Measurements from ENCODE around the gene SFT2D1.

SFT2D1 gene

DNA sequence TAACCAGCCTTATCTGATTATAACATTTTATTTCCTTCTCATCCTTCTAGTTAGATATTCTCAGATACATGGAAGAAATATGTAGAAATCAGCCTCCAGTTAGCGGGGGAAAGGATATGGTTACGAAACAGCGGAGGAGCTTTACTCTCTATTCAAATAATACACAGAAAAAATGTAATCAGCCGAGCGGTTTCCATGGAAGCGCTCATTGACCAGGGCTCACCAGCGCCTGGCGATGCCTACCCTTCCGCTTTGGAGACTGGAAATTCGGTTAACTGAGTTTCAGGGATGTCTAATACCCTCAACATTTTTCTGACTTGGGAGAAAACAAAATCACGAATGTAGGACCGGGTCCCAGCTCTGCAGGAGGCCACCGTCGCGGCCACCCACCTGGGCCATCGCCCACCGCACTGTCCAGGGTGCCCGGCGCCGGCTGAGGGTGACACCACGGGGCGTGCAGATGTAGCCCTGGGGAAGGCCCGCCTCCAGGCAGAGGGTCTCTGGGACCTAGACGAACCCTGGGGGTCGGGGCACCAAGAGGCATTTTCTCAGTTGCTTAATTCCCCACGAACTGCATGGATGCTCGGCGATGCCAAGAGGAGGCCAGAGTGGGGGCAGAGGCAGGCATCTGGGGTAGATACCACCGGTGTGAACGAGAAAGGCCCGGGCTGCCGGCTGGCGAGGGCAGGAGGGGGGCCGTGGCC, 35.8 kb downstream of the SFT2D1 start:
- DNase-seq, result no peak

DNA sequence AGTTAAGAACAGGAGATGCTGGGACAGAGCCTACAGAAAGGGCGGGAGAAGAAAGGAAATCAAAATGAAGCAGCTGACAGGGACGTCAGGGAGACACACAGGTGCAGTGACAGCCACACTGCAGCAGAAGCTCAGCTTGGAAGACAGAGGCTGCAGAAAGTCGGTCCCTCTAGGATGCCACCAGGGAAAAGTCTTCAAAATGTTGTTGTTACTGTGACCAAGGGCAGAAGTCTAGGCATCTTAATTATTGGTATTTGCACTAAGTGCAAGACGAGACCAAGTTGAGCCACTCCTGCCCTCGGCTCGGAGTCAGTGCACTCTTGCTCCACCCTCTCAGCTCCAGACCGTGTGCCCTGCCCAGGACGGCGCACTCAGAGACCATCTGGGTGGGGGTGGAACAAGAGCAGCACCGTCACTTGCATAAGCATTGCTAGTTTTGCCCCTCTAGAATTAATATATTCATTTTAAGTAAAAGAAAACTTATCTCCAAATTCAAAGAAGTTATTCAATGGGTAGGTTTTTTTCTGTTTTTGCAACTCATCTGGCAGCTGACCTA, 36.7 kb downstream of the SFT2D1 start:
- no peak for DNase-seq

DNA sequence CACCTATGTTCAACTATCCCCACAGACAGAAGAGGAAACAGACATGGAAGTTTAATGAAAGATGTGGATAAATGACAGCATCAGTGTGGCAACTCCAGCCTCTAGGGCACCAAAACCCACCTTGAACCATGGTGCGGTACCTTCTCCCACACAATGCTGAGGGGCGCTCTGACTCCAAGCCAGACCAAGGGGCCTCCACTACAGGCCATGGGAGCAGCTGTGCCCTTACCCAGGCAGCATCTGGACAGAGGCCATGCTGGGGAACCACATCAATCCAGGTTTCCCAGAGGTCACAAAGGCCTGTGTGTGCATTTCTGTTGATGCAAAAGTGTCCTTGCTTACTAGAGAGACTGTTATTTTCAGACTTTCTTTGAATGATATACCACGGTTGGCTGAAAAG, 38.2 kb downstream of the SFT2D1 start:
- no peak for DNase-seq

DNA sequence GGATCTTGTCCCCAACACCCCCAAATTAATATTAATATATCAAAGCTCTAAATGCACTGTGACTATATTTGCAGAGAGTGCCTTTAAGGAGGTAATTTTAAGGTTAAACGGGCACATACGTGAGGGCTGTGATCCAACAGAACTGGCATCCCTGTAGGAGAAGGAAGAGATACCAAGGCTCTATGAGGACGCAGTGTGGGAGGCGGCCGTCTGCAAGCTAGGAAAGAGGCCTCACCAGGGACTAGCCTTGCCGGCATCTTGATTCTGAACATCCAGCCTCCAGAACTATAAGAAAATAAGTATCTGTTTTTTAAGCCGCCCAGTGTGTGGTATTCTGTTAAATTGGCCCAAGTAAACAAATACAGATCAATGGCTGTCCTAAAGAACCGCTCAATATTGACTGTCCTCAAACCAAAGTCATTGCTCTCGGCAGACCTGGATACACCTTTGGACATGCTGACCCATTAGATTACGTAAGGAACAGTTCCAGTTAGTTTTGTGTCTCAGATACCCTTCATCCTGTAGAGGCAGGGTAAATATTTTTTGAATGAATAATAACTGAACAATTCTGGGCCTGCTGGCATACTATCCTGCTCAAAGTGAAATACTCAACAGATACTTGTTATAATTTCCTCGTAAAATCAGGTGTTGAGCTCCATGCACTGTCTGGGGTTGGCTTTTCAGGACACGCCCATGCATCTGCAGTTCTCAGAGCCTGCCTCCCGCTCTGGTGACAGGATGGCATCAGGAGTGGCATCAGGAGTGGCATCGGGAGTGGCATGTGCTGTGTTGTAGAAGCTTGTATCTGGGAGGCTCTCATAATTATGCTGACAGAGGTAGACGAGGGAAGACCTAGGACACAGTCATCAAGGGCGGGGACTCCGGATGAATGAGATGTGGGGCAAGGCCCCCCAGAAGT, 40.5 kb downstream of the SFT2D1 start:
- DNase-seq, result no peak

DNA sequence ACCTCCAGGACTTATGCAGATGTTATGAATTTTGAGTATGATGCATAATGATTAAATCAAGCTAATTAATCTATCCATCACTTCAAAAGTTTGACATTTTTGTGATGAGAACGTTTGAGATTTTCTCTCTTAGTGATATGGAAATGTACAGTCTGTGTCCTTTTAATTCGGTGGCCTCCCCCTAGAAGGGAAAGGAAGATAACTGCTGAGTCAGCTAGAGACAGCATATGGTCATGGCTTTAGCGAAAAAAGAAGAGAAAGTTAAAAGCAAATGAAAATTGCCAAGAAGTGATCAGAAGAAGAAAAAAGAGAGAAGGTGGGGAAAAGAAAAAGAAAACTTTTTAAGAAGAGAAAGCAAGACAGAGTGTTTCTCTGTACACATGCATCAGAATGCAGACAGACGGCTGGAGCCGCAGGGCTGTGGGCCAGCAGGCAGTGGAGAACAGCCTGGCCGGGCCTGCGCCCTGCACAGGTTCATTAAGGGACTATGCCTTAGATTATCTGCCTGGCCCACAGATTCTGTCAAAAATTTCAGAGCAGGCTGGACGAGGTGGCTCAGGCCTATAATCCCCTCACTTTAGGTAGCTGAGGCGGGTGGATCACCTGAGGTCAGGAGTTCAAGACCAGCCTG, 41.9 kb downstream of the SFT2D1 start:
- no peak for DNase-seq

DNA sequence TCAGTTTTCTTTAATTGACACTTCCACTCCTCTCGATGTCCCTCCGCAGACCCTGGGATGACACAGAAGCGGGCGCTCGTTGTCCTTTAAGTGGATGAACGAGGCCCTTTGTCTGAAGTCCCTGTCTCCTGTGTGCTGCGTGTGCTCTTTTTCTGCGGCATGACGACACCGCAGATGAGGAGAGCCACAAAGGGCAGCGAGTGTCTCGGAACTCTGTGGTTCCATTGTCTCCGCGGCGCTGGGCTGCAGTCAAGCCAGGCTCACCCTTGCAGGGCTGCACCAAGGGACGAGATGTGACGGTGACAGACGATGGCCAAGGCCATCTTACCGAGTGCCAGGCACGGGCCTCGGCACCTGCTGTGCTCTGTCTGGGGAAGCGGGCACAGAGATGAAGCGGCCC, 44.7 kb downstream of the SFT2D1 start:
- DNase-seq, result no peak

DNA sequence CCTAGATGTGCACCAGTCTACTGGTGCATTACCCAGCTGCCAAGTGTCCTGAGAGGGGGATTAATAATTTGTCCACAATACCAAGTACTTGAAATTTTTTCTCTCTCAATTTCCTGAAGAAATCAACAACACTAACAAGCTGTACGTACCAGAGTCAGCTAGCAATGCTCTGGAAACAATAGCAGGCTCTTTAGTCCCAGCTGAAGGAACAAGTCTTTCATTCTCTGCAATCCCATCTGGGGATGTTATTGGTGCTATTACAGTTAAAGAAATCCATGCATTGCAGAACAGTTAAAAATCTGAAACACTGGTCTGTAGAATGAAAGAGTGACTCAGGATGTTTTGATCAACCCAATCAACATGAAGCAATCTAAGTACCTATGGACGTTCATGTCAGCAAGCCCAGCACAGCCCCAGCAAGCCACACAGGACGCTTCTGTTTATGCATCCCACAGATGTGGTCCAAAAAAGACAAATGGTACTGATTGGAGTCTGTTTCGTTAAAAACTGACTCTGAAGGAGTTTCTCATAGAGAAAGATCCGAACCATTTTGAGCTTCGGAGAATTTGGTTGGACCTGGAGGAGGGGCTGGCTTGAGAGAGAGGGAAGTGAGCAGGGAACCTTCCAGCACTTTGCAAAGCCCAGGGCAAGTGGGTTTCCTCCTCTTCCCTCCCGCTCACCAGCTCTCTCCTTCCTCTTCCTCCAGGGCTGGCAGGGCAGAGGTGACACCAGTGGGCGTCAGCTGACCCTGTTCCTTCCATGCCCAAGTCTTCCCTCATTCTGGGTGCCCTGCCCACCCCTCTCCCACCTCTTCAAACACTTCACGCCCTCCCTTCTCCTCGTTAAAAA, 46.1 kb downstream of the SFT2D1 start:
- no peak for DNase-seq

DNA sequence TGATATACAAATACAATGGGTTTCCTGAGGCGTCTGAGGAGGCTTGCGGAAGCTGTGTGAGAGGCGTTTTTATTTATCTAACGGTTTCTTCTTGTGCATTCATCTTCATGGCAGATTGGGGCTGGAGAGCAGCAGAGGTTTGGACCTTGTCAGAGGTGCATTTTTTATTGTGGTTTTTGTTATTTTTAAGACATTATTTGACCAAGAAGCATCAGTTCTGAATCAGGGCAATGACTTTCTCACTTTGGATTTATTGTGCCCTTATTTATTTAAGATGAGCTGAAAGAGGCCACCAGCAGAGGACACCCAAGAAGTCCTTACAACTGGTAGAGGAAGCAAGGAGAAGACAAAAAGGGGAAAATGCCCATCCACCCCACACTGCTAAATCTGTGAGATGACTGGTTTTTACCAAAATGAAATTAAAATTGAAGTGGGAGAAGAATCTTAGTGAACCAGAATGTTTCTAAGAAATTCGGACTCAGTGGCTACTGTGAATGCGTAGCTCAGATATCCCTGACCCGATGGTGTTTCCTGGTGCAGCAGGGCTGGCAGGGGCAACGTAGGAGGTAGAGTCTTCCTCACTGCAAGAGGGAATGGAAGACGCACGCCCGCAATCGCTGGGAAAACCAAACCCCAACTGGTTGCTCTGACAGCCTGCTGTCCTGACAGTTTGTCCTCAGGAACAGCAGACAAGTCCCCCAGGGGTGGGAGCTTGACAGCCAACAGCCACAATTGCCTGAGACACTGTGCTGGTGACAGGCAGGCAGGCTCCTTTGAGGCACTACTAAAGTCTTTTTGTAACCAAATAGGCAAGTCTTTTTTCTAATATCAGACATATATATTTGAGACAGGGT, 48.4 kb downstream of the SFT2D1 start:
- no peak for DNase-seq

DNA sequence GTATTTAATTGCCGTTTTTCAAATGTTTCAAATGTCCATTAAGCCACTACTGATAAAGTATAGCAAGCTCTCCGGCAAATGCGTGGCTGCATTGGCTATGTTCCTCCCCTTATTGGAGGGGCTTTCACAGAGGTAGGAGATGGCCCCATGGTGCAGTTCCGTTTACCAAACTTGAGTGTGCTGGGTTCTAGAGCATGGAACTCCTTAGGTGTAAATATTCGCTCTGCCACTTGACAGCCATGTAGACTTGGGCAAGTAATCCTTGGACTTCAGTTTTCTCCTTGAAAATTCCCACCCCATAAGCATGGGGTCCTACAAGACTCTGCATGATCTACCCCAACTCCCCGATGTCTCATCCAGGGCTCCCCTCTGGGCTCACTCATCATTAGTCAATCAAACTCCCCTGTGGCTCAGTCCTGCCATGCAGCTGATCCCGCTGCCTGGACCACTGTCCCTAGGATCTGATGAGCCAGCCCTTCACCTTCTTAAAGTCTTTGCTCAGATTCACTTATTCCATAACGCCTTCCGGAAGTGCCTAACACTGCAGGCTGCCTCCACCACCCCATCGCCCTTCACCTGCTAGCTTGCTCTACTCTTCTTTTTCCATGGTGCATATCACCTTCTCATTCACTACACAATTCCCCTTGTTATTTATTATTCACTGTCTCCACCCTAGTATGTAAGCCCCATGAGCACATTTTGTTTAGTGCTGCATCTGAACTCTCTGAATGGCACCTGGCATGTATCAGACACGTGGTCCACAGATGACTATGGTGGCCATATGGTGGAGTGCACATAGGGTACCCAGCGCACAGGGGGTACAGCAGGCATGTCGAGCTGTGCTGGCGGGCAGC, 52.9 kb downstream of the SFT2D1 start:
- DNase-seq, result no peak

DNA sequence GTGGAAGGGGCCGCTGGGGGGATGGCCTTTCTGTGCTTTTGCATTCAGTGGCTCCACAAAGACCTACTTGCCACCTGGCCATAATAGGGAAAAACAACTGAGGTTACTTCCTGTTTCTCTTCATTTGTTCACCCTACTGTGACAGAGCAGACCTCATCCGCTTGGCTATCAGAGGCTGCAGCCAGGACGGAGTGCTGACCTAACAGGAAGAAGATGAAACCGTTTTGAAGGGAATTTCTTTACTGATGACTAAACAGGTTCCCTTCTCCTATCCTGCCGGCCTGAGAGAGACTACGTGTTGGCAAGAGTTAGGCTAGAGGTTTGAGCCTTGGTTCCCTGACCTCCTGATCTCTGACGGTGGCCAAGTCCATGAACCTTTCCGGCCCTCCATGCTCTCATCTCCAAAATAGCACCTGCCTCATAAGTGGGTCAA, 55.5 kb downstream of the SFT2D1 start:
- no peak for DNase-seq

DNA sequence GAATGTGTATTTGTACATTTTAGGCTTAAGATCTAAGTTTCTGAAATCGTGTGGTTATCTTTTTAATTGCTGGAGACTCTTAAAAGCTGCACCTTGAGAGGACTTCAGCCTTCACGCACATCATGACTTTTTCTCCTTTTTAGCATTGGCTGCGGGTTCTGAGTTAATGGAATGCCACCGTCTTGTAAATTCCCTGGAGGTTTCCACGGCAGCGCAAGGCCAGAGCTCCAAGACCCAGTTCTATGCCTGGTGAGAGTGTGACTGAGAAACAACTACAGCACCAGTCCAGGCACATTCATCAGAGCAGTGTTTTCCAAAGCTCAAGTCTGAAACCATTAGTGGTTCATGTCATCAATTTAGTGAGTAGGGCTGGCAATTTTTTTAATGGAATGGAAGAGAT, 57.1 kb downstream of the SFT2D1 start:
- no peak for DNase-seq

DNA sequence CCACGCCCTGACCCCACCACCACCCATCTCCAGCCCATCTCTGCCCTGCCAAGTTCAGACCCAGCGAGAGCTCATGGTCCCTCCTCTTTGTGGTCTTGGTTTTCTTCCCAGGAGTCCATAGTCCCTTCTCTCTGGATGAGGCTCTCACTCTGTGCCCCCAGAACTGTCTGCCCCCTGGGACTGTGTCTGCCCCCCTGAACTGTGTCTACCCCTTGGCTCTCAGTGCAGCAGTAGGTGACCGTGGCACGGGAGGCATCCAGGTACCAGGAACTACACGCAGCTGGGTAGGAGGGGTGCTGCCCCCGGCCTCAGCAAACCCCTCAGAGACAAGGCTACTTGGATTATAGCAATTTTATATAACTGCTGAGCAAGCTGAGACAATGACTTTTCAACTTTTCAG, 57.7 kb downstream of the SFT2D1 start:
- no peak for DNase-seq

DNA sequence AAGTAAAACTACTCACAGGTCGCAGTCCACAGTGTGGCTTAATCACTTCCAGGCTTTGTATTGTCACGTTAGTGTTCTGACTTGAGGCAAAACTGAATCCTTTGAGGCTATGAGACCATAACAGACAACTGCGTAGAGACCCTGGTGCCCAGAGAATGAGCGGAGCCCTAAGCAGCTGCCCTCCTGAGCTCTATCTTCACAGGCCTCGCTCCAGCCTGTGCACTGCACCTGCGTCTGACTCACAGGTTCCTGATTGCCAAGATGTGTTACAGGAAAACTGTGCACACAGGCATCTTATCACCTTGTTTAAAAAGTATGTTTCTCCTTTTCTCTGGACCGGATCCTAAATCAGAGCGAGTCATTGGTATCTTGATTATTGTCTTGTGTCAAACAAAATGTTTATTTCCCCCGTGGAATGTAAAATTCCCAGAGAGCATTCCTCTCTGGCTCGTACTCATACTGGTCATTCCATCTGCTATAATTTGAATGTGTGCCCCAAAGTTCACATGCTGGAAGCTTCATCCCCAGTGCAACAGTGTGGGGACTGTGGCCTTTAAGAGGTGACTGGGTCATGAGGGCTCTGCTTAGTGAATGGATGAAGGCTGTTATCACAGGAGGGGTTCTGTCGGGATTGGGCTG, 59.8 kb downstream of the SFT2D1 start:
- DNase-seq, result no peak

DNA sequence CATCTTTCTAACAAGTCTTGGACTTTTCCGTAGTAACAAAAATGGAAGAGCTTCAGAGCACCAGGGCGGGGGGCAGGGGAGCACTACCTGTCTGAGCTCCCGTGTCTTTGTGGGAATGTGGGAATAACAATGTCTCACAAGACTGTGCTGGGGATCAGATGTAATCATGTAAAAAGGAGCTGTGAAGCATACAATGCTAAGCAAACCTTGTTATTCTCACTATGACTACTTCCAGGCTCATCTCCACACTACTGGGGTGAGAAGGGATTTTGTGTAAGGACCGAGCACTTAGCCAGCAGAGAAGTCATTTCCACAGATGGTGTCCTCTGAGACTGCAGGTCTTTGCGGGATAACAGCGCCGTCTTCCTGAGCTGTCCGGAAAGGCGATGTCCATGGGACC, 61.2 kb downstream of the SFT2D1 start:
- no peak for DNase-seq

DNA sequence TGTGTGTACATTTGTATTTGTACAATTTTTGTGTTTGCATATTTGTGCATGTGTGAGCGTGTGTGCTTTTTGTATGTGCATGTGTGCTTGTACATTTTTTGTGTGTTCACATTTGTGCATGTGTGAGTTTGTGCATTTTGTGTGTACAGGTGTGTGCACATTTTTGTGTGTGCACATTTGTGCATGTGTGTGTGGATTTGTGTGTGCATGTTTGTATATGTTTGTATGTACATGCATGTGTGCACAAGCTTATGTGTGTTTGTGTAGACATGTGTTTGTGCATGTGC, 63.0 kb downstream of the SFT2D1 start:
- DNase-seq, result no peak

DNA sequence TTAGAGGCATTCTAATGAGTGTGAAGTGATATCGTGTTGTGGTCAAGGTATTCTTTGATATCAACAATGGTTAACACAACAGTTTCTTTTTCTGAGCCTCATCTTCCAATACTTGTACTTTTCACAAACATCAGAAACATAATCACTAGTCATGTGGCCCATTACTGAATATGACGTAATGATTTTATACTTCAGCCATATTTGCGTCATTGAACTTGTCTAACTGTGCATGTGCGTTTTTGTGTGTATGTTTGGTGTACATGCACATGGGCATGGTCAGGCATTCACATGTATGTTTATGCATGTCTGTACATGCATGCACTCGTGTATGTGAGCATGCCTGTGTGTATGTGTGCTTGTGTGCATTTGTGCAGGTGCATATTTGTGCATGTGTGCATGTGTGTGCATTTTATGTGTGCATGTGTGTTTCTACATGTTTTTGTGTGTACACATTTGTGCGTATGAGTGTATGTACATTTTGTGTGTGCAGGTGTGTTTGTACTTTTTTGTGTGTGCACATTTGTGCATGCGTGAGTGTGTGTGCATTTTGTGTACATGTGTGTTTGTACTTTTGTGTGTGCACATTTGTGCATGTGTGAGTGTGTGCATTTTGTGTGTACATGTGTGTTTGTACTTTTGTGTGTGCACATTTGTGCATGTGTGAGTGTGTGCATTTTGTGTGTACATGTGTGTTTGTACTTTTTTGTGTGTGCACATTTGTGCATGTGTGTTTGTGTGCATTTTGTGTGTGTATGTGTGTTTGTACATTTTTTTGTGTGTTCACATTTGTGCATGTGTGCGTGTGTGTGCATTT, 63.6 kb downstream of the SFT2D1 start:
- DNase-seq, result no peak

DNA sequence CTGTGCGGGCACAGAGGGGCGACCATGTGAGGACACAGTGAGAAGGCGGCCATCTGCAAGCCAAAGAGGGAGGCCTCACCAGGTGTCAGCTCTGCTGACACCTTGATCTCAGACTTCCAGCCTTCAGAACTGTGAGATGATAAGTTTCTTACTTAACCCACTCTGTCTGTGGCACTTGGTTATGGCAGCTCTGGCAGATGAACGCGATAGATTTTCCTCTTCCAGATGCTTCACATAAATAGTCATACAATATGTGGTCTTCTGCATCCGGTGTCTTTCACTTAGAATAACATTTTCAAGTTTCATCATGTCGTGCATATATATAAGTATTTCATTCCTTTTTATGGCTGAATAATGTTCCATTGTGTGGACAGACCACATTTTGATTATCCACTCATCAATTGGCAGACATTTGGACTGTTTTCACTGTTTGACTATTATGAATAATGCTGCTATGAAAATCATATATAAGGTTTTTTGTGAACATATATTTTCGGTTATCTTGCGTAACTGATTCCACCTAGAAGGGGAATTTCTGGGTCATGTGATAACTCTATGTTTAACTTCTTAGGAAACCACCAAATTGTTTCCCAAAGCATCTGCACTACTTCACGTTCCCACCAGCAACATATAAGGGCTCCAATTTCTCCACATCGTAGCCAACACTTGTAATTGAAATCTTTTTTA, 64.3 kb downstream of the SFT2D1 start:
- no peak for DNase-seq

DNA sequence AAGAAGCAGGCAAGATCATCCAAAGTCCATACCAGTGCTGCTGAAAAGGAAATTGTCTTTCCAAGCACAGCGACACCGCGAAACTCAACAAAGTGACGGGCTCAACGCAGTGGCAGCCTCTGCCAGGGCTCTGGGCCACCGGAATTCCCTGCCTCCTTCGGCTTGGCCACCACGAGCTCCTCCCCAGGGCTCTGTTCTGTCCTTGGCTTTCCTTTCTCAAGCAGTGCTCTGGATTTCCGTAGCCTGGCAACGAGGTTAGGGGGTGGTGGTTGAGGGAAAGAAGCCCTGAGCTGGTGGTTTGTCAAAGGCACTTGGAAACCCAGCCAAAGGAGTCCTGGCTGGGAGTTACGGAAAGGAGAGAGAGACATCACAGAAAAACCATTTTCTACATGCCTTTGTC, 65.3 kb downstream of the SFT2D1 start:
- DNase-seq, result peak; percentile 9
